ENCODE measurements around the gene RGS4.

- no peak for TF ChIP-seq CTCF (IDR thresholded peaks at IDR 0.05)
- no peak for TF ChIP-seq EZH2 (IDR thresholded peaks at IDR 0.05)
These were observed 16.1 kb downstream of the RGS4 start for GRCh38 chr1:163085041-163085903.

All from neural progenitor cell (in vitro differentiated cells).